Measurements from ENCODE around the gene CELA2A.
"Not testable (repeated sequence)": the region's sequence is repeated elsewhere in the genome, so short reads cannot be mapped to it uniquely, and the experiment has no call there.

The CELA2A gene

DNA sequence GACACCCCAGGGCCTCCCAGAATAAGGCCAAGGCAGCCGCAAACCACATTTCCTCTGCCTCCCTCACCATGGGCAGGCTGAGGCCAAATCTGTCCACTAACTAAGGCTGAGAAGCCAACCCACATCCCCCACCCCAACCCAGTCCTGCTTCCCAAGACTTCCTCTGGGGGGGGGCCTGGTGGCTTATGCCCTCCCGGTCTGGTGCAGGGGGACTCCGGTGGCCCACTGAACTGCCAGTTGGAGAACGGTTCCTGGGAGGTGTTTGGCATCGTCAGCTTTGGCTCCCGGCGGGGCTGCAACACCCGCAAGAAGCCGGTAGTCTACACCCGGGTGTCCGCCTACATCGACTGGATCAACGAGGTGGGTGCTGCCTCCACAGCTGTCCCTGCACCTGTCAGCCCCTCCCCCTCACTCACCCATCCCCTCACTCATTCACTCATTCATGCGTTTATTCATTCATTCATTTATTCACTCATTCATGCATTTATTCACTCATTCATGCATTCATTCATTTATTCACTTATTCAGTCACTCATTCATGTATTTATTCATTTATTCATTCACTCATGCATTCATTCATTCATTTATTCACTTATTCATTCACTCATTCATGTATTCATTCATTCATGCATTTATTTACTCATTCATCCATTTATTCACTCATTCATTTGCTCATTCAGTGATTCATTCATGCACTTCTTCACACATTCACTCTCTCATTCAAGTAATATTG is 11.0 kb upstream of the CELA2A start:
- DNase-seq (ENCODE audit: low spot score): no peak

DNA sequence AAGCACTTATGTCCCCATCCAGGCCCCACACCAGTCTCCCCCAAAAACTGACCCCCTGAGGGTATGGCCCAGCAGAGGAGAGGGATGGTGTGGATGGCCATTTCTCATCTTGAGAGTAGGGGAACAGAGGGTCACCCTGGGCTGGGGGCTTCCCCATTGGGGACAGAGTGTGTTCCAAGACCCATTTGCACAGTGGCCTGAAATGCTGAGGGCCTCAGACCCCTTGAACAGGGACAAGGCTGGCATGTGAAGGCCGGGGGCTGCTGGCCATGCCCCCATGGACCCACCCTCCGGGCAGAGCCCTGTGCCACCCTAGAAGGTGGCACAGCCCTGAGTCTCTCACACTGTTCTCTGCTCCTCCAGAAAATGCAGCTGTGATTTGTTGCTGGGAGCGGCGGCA is 10.3 kb upstream of the CELA2A start:
- no peak for DNase-seq (ENCODE audit: low spot score)

DNA sequence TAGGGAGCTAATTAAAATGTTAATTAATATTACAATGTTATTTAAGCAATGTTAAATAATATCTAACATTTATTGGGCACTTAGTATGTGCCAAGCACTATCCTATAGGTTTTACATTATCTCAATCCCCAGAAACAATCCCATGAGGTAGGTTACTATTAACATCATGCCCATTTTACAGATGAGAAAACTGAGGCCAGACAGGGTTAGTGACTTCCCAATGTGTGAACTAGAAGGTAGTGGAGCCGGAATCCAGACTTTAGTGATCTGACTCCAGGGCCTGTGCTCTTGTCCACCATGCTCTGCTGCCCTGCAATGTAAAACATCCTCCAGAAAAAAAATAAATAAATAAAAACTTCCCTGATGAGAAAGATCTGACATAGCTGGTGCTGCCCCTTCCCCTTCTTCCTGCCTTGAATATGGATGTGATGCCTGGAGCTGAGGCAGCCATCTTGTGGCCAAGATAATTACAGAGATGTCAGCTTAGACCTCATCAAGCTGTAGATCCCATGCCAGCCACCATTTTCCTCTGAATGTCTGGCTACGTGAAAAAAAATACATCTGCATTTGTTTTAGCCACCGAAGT is 7.6 kb upstream of the CELA2A start:
- no peak for DNase-seq (ENCODE audit: low spot score)

DNA sequence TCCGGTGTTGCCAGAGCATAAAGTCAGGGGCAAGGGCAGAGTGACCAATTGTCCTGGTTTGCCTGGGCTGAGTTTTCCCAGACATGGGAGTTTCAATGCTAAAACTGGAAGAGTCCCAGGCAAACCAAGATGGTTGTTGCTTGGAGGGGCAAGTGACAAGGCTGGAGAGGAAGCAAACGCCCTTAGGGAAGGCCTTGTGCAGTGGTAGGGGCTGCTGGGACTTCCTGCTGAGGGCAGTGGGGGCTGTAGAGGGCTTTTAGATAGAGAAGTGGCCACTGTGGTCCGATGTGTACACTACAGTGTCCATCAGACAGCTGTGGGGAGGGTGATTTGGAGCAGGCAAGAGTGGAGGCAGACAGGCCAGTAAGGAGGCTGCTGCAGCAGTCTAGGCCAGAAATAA is 7.0 kb upstream of the CELA2A start:
- DNase-seq (ENCODE audit: low spot score): no peak

DNA sequence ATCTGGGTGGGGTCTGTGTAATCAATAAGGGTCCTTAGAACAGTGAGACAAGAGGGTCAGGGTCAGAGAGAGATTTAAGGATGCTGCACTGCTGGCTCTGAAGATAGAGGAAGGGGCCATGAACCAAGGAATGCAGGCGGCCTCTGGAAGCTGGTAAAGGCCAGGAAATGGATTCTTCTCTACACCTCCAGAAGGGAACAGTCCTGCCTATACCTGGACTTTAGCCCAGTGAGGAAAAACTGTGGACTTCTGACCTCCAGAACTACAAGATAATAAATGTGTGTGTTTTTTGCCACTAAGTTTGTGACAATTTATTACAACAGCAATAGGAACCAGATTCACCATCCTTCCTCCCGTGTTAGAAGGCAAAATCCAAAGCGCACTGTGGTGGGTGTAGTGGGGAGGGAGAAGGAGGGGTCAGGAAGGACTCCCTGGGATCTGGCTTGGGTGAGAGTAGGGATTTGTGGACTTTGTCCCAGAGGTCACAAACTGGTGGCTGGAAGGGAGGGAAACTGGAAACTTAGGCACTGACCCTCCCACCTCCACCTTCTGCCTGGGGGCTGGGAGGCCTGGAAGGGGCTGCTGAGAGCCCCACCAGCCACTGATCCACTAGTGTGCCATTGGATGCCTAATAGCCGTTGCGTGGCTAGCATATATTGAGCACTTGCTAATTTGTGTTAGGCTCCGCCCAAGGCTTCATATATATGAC is 5.4 kb upstream of the CELA2A start:
- DNase-seq (ENCODE audit: low spot score): no peak

DNA sequence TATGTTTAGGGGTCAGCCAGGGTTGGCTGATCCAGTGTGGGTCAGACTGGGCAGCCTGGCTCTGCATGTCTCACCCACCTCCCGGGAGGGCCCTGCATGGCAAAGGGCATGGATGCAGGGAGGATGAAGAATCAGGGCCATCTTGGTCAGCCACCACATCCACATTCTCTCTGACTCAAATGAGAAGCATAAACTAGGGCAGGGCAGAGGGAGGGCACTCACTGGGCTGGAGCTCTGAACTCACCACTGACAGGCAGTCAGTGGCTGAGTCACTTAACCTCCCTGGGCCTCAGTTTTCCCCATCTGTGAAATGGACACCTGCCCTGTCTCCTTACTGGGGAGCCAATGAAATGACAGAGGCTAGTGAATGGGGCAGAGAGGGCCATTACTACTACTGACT is 4.3 kb upstream of the CELA2A start:
- no peak for DNase-seq (ENCODE audit: low spot score)

DNA sequence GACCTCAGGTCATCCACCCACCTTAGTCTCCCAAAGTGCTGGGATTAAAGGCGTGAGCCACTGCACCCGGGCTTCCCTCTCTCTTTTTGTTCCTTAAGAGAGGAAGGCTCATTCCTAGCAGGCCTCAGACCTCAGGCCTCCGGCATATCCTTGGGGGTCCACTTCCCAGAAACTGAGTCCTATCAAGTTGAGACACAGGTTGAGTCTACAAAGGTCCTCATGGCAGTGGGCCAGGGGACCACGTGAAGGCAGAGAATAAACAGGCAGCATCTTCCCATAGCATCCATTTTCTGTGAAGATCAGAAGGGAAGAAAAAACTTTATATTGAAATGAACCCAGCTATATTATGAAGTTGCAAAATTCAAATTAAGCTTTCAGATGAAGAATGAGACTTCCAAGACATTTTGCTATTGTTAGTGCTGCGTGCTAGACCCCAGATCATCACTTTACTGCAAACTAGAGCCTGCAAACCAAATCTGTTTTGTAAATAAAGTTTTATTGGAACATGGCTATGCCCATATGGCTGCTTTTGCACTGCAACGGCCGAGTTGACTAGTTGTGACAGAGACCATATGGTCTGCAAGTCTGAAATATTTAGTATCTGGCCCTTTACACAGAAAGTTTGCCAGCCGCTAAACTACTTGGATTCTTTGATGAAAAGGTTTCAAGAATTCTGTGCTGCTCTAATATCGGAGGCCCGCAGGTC is 3.5 kb upstream of the CELA2A start:
- no peak for DNase-seq (ENCODE audit: low spot score)

DNA sequence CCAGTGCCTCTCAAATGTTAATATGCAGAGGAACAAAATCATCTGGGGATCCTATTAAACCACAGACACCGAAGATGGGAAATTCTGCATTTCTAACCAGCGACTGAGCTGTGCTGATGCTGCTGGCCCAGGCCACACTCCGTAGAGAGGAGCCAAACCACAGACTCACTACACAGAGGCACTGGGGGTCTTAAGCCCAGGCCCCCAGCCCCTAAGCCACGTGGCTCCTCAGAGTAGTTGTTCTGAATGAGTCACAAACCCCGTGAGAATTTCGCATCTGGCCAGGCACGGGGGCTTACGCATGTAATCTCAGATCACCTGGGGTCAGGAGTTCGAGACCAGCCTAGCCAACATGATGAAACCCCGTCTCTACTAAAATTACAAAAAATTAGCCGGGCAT is 2.8 kb upstream of the CELA2A start:
- no peak for DNase-seq (ENCODE audit: low spot score)

DNA sequence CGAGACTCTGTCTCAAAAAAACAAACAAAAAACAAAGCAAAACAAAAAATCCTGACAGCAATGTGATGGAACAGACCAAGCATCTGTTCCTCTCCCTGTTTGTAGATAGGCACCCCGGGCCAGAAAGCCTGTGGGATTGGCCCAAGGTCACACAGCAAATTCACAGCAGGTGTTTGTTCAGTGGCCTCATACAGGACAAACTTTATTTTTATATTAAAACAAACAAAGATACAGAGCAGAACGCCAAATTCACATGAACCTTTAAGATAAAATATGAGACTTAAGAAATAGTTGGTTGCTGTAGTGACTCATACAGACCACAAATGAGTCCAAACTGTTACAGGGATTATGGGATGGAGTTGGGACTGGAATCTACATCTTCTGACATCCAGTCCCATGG is 2.3 kb upstream of the CELA2A start:
- no peak for DNase-seq (ENCODE audit: low spot score)

DNA sequence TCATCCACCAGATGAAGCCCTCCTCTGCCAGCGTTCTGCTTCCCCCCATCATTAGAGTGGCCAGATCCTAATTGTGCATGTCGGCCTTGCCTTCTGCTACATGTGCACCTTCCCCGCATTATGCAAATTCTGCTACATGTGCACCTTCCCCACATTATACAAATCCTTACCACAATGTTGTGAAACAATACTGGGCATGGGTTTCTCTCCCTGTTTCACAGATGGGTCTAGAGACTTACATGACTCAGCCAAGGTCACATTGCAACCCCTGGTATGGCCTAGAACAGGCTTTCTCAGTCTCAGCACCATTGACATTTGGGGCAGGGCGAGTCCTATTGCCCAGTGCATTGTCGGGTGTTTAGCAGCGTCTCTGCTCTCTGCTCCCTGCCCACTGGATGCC is 1.0 kb upstream of the CELA2A start:
- no peak for DNase-seq (ENCODE audit: low spot score)

DNA sequence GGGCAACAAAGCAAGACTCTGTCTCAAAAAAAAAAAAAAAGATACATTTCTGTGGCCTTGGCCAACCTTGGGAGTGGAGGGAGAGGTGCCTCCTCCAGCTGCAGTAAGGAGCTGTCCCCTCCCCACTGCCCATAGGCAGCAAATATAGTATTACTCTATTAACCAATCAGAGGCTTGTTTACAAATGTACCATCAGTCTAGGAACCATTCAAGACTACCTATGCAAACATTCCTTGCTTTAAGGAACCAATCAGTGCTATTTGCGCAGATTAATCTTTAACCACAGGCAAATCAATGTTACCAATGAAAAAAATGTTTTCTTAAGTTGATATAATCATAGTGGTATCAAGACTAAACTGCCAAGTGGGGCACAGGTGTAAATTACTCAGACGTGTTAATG is 1.1 kb downstream of the CELA2A start:
- no peak for DNase-seq (ENCODE audit: low spot score)

DNA sequence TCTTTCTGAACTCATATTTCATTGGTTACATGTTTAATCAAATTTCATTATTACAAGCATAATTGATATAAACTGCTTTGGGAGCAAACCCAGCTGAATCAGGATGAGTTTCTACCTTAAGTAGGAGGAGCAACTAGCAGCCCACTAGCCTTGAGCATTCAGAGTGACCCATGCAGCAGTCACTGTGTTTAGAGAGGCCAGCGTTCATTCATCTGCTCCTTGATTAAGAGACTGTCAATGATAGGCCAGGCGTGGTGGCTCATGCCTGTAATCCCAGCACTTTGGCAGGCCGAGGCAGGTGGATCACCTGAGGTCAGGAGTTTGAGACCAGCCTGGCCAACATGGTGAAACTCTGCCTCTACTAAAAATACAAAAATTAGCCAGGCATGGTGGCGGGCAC is 1.9 kb downstream of the CELA2A start:
- DNase-seq (ENCODE audit: low spot score): not testable (repeated sequence)

DNA sequence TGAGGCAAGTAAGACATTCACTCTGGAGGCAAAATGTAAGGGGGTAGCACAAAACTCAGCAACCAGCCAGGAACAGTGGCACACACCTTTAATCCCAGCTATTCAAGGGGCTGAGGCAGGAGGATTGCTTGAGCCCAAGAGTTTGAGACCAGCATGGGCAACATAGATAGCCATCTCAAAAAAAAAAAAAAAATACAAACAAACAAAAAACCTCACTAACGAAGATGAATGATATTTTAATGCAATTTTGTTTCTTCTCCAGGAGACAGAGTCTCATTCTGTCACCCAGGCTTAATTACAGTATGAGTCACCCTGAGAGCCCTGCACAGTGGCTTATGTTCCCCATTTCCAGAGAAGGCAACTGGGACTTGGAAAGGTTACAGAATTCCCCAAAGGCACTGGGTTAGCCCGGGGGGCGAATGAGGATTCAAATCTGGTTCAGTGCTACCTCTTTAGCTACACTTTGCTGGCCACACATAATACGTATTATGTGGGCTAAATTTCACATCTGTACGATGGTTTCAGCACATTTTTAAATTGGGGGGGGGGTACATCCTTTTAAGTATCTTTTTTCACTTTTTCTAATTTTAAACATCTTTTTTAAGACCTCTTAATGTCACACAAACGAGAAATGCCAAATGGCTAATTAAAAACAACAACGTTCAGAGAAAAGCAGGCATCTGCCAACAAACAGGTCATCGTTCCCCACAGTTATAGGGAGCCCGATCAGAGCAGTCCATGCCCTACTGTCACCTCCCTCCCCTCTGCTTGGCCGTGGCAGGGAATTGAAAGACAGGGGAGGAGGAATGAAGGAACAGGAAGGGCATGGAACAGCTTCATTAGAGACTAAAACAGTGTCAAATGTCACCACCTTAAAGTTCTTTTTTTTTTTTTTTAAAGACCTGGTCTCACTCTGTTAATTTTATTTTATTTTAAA is 3.5 kb downstream of the CELA2A start:
- DNase-seq (ENCODE audit: low spot score): no peak

DNA sequence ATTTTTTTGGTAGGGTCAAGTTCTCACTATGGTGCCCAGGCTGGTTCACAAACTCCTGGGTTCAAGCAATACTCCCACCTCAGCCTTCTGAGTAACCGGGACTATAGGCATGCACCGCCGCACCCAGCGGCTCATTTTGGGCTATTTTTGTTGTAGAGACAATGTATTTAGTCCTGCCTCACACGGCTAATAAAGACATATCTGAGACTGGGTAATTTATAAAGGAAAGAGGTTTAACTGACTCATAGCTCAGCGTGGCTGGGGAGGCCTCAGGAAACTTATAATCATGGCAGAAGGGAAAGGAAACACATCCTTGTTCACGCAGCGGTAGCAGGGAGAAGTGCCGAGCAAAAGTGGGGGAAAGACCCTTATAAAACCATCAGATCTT is 4.2 kb downstream of the CELA2A start:
- no peak for DNase-seq (ENCODE audit: low spot score)

DNA sequence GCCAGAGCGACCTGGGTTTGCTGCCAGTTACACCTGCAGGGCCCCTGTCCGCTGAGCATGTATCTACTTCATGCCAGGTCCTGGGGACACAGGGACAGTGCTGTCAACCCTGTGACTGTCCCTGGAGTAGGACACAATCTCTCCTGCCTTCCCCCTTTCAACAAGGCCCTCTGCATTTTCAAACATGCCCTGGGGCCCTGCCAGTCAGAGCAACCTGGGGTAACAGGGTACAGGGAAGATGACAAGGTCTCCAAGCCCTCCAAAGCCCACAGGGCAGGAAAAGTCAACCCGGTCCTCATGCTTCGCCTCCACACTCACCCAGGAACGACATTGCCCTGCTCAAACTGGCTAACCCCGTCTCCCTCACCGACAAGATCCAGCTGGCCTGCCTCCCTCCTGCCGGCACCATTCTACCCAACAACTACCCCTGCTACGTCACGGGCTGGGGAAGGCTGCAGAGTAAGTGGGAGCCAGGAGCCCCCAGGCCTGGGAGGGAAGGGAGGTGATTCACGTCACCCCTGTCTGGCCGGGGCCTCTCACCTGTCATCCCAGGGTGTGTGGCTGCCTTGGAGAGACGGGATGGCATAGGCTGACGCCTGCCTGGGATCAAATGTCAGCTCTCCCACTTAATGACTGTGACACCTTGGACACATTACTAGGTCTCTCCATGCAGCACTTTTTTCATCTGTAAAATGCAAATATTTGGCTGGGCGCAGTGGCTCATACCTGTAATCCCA is 6.7 kb downstream of the CELA2A start:
- not testable (repeated sequence) for DNase-seq (ENCODE audit: low spot score)

DNA sequence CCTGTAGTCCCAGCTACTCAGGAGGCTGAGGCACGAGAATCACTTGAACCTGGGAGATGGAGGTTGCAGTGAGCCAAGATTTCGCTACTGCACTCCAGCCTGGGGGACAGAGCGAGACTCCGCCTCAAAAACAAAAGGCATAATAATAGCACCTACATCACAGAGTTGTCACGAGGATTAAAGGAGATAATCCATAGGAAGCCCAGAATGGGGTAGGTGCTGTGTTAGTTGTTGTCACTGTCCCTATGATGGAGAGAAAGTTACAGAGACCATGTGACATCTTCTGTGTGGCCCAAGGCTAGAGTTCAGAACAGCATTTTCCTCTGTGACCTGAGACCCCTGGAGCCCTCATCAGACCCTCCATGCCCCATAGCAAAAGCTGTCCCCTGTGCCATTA is 7.4 kb downstream of the CELA2A start:
- not testable (repeated sequence) for DNase-seq (ENCODE audit: low spot score)

DNA sequence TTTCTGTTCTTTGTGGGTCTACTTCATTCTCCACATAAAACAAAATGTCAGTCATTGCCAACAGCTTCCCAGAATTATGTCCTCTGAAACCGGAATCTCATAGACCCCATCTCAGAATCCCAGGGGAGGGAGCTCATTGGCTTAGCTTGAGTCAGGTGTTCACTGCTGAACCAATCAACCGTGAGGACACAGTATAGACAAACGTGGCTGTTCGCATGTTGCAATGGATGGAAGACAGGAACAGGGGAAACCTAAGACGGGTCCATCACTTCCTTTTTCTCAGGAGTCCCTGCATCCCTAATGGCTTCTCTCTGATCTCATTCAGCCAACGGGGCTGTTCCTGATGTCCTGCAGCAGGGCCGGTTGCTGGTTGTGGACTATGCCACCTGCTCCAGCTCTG is 9.1 kb downstream of the CELA2A start:
- DNase-seq (ENCODE audit: low spot score): no peak

DNA sequence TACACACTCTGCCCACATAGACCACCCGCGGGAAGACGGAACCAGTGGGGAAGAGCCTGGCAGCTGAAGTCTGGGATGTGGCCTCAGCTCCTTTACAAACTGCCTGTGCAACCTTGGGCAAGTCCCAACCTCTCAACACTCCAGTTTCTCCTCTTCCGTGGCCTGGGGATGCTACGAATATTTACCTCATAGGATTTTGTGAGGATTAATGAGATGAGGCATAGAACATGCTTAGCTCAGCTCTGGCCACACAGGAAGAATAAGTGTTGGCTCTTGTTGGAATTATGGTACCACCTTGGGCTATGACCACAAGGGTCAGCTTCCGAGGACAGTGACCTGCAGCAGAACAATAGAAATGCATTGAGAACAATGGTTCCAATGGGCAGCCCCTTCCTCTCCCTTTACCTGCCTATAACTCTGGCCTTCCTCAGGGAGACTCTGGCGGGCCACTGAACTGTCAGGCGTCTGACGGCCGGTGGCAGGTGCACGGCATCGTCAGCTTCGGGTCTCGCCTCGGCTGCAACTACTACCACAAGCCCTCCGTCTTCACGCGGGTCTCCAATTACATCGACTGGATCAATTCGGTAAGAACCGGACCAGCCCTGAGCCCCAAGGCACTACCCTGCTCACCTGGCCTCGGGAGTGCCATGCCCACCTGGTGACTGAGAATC is 10.6 kb downstream of the CELA2A start:
- not testable (repeated sequence) for DNase-seq (ENCODE audit: low spot score)

DNA sequence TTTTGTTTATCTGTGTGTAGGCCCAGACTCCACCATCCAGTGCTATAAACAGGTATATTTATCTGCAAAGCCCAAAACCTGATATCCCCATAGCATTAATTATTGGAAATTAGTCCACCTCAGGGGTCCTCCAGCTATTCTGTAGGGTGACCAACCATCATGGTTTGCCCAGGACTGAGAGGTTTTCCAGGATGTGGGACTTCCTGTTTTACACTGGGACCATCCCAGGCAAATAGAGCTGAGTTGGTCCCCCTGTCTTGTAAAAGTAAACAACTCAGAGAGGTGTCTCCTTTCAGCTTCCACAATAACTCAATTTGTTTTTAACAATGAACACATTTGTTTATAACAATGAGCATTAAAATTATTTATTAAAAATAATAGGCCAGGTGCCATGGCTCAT is 11.6 kb downstream of the CELA2A start:
- DNase-seq (ENCODE audit: low spot score): no peak

DNA sequence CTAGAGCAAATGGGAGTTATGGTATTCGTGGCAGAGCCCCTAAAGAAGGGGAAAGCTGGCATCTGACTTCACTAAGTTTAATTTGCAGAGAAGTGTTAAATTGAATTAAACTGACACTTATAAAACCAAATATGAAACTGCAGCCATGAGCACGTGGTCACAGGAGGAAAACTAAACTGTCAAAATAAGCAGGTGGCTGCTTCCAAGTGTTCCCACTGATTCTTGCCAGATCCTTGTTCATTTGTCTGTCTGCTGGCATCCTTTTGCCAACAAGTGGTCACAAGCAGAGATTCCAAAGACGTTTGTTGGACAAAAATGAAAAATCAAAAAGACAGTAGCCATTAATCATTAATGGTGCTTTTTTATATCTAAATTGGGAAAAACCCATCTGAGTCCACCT is 12.8 kb downstream of the CELA2A start:
- DNase-seq (ENCODE audit: low spot score): no peak

Measured in D341Med (cell line).